ENCODE measurements around the gene C10orf95. TPM values are rescaled to one million over a fixed set of nuclear protein-coding genes. Genes with fewer than 3 reads are reported as not detected.

C10orf95 gene
- total and polyA plus RNA-seq, 11 donors: 0.18 to 0.21 TPM; not detected in 9

- WGBS, 4 donors: 85 to 90% (median 87%) methylated on average over 8 of the region's 8 CpGs
- Histone ChIP-seq H3K27me3 (peaks cover 0 to 2% (median 0%) of the 10 kb centered on the region in 9 donors), H3K27ac (no peak overlapping the region), H3K4me3 (no peak overlapping the region), H3K9me3 (no peaks in the 10 kb centered on the region), H3K4me1 (peaks cover 0 to 28% (median 10%) of the 10 kb centered on the region in 12 donors), H3K36me3 (peaks cover 0 to 8% (median 0%) of the 10 kb centered on the region in 9 donors)
- TF ChIP-seq POLR2A (IDR thresholded peaks at IDR 0.05) (no peak), CTCF (IDR thresholded peaks at IDR 0.05) (no peak)
- ATAC-seq (no peak), DNase-seq (no peak)
- intact Hi-C loops (cut with DNase I): no loop called here
Observed at GRCh38 chr10:102429468-102429867, 21.9 kb downstream of the C10orf95 start.

GRCh38 chr10:102426803-102427287, 24.5 kb downstream of the C10orf95 start:
- Histone ChIP-seq H3K27ac (no peak overlapping the region), H3K4me3 (no peak overlapping the region), H3K36me3 (peaks cover 0 to 25% (median 13%) of the 10 kb centered on the region in 9 donors), H3K4me1 (peaks cover 2 to 28% (median 20%) of the 10 kb centered on the region in 12 donors), H3K9me3 (no peaks in the 10 kb centered on the region), H3K27me3 (no peaks in the 10 kb centered on the region)
- no peak for TF ChIP-seq POLR2A (IDR thresholded peaks at IDR 0.05)
- no peak for TF ChIP-seq CTCF (IDR thresholded peaks at IDR 0.05)
- ATAC-seq (no peak), DNase-seq (no peak)
- intact Hi-C loops (cut with DNase I): no loop called here
- 89 to 97% (median 94%) methylated on average over 7 of the region's 7 CpGs for WGBS, 4 donors

GRCh38 chr10:102425444-102425843, 25.9 kb downstream of the C10orf95 start:
- ATAC-seq: no peak
- Histone ChIP-seq H3K27ac (no peak overlapping the region), H3K4me3 (no peak overlapping the region), H3K4me1 (peaks cover 2 to 24% (median 14%) of the 10 kb centered on the region in 12 donors), H3K36me3 (peaks cover 0 to 25% (median 13%) of the 10 kb centered on the region in 9 donors), H3K9me3 (no peaks in the 10 kb centered on the region), H3K27me3 (no peaks in the 10 kb centered on the region)
- TF ChIP-seq POLR2A (IDR thresholded peaks at IDR 0.05) (no peak), CTCF (IDR thresholded peaks at IDR 0.05) (no peak)
- DNase-seq: no peak
- intact Hi-C loops (cut with DNase I): no loop called here
- WGBS, 4 donors: 73 to 100% (median 85%) methylated on average over 1 of the region's 1 CpG

- intact Hi-C loops (cut with DNase I): loop anchor here in 2 of 10 donors (5.0 kb wide), 2 partner anchors 37 to 52 kb away; no protein-coding TSS in a partner anchor
- DNase-seq (no peak), ATAC-seq (no peak)
Observed at GRCh38 chr10:102424916-102425315, 26.4 kb downstream of the C10orf95 start.

More at GRCh38 chr10:102424916-102425315, 26.4 kb downstream of the C10orf95 start:
- Histone ChIP-seq H3K36me3 (peaks cover 0 to 25% (median 13%) of the 10 kb centered on the region in 9 donors), H3K27ac (no peak overlapping the region), H3K4me3 (no peak overlapping the region), H3K9me3 (no peaks in the 10 kb centered on the region), H3K4me1 (peaks cover 4 to 29% (median 18%) of the 10 kb centered on the region in 12 donors), H3K27me3 (no peaks in the 10 kb centered on the region)
- no peak for TF ChIP-seq POLR2A (IDR thresholded peaks at IDR 0.05)
- no peak for TF ChIP-seq CTCF (IDR thresholded peaks at IDR 0.05)
- 79 to 93% (median 87%) methylated on average over 6 of the region's 6 CpGs for WGBS, 4 donors

All from heart left ventricle (tissue), 16 donors.